ENCODE results near the gene TH.

Gene TH

GRCh38 chr11:2120359-2121100, 51.1 kb downstream of the TH start:
- TF ChIP-seq POLR2A (IDR thresholded peaks at IDR 0.05; ENCODE audit: low read depth, low read length) (no peak), POLR2AphosphoS5 (IDR thresholded peaks at IDR 0.05; ENCODE audit: low read depth, low read length) (no peak), TAF1 (IDR thresholded peaks at IDR 0.05; ENCODE audit: borderline replicate concordance, low read depth, low read length) (no peak)
- DNase-seq (ENCODE audit: insufficient read length) (no peak), FAIRE-seq (no peak)

GRCh38 chr11:2118677-2119076, 52.9 kb downstream of the TH start:
- TF ChIP-seq POLR2A (IDR thresholded peaks at IDR 0.05; ENCODE audit: low read depth, low read length): no peak
- no peak for TF ChIP-seq TAF1 (IDR thresholded peaks at IDR 0.05; ENCODE audit: borderline replicate concordance, low read depth, low read length)
- DNase-seq (ENCODE audit: insufficient read length) (no peak), FAIRE-seq (no peak)

DNA sequence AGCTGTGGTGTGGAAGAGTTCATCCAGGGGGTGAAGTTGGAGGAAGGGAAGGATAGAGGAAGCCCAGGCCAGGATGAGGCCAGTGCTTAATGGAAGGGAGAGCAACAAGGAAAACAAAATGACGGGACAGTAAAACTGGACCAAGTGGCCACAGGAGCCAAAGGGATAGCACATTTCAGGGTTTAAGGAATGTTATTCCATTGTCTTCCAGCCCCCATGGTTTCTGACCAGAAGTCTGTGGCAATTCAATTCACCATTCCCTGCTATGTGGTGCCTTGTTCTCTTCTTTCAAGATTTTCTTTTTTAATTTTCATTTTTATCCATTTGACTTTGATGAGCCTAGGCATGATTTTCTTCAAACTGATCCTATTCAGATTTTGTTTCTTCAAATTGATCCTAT, 54.9 kb downstream of the TH start:
- no peak for FAIRE-seq
- DNase-seq (ENCODE audit: insufficient read length): no peak
- TF ChIP-seq POLR2AphosphoS5 (IDR thresholded peaks at IDR 0.05; ENCODE audit: low read depth, low read length) (no peak), TAF1 (IDR thresholded peaks at IDR 0.05; ENCODE audit: borderline replicate concordance, low read depth, low read length) (no peak), POLR2A (IDR thresholded peaks at IDR 0.05; ENCODE audit: low read depth, low read length) (no peak)

GRCh38 chr11:2115308-2115707, 56.3 kb downstream of the TH start:
- no peak for TF ChIP-seq POLR2AphosphoS5 (IDR thresholded peaks at IDR 0.05; ENCODE audit: low read depth, low read length)
- TF ChIP-seq POLR2A (IDR thresholded peaks at IDR 0.05; ENCODE audit: low read depth, low read length): no peak
- TF ChIP-seq TAF1 (IDR thresholded peaks at IDR 0.05; ENCODE audit: borderline replicate concordance, low read depth, low read length): no peak
- DNase-seq (ENCODE audit: insufficient read length): no peak
- FAIRE-seq: no peak

- TF ChIP-seq POLR2A (IDR thresholded peaks at IDR 0.05; ENCODE audit: low read depth, low read length) (no peak), TAF1 (IDR thresholded peaks at IDR 0.05; ENCODE audit: borderline replicate concordance, low read depth, low read length) (no peak), POLR2AphosphoS5 (IDR thresholded peaks at IDR 0.05; ENCODE audit: low read depth, low read length) (no peak)
- FAIRE-seq (no peak), DNase-seq (ENCODE audit: insufficient read length) (no peak)
Observed at GRCh38 chr11:2114430-2115241, 57.0 kb downstream of the TH start.
